ENCODE measurements around the gene KLHL5.

KLHL5 gene

DNA sequence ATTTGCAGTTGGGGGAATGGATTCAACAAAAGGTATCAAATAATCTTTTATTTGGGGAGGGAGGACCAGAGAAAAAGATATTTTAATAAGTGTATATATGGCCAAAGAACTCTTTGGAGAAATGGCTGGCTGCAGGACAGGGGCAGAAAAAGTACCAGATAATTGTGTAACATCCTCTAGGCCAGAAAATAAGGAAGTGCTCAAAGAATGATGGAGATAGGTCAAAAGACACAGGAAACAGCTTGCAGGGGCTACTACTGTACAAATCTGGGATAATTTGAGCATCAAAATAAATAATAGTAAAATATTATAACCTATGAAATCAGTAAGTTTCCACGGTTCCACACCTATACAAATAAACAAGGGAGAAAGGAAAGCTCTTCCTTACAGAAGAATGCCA lies 34.8 kb downstream of the KLHL5 start:
- DNase-seq (ENCODE audit: low spot score): no peak
- TF ChIP-seq, protein P1, sequence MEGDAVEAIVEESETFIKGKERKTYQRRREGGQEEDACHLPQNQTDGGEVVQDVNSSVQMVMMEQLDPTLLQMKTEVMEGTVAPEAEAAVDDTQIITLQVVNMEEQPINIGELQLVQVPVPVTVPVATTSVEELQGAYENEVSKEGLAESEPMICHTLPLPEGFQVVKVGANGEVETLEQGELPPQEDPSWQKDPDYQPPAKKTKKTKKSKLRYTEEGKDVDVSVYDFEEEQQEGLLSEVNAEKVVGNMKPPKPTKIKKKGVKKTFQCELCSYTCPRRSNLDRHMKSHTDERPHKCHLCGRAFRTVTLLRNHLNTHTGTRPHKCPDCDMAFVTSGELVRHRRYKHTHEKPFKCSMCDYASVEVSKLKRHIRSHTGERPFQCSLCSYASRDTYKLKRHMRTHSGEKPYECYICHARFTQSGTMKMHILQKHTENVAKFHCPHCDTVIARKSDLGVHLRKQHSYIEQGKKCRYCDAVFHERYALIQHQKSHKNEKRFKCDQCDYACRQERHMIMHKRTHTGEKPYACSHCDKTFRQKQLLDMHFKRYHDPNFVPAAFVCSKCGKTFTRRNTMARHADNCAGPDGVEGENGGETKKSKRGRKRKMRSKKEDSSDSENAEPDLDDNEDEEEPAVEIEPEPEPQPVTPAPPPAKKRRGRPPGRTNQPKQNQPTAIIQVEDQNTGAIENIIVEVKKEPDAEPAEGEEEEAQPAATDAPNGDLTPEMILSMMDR (IDR thresholded peaks at IDR 0.05; ENCODE audit: extremely low read depth, missing control alignments): no peak

DNA sequence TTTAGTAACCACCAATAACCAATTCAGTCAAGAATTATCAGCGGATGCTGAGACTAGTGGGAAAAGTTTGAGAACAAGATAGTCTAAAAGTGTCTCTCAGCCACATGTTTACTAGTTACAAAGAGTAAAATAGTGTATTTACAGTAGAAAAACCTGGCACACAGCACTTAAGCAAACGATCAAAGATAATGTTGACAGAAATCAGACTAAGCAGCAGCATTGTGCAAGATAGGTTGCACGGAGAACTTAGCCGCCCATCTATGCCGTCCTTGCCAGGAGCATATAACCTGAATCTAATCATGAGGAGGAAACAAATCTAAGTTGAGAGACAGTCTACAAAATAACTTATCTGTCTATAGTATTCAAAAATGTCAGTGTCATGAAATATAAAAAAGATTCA lies 35.3 kb downstream of the KLHL5 start:
- DNase-seq (ENCODE audit: low spot score): no peak
- TF ChIP-seq, protein P1 (IDR thresholded peaks at IDR 0.05; ENCODE audit: extremely low read depth, missing control alignments): no peak

DNA sequence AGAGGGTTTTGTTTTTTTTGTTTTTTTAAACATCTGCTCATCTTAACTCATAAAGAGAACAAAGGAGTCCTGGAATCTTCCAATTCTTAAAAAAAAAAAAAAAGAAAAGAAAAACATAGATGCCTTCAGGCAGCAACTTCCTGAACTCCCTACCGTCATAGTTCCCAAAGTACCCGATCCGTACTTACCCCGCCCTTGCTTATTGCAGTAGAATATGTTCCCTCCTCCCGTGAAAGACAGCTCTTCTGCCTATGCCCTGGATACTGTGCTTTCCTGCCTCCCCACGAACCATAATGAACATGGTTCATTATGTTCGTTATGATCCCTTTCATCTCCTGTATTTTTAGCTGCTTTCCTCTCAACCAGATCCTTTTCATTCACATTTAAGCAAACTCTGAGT lies 40.3 kb downstream of the KLHL5 start:
- TF ChIP-seq, protein P1 (IDR thresholded peaks at IDR 0.05; ENCODE audit: extremely low read depth, missing control alignments): no peak
- no peak for DNase-seq (ENCODE audit: low spot score)

DNA sequence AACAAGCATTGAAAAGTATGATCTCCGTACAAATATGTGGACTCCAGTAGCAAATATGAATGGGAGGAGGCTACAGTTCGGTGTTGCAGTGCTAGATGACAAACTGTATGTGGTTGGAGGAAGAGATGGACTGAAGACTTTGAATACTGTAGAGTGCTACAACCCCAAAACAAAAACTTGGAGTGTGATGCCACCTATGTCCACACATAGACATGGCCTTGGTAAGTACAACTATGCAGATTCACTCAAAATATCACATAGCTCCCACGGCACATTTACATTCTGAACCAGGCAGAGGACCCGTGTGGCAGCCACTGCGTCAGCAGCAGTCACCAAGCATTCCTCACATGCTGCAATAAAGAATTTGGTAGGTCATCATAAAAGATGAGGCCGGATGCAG lies 41.3 kb downstream of the KLHL5 start:
- TF ChIP-seq, protein P1 (IDR thresholded peaks at IDR 0.05; ENCODE audit: extremely low read depth, missing control alignments): no peak

DNA sequence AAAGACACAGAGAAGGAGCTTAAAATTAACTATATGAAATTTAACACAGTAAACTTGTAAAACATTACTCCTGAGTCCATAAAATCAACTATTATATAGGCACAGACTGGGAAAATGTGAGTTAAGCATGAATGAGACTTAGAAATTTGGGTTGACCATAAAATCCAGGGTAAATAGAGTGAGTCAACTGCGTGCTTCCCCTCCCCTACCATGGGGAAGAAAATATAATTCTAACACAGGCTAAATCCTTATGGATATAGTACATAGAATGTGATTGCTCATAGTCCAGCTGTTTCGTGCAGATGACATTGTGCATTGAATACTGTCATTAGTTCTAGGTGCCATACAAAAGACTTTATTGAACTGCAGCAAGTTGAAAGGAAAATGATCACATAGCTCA lies 42.2 kb downstream of the KLHL5 start:
- TF ChIP-seq, protein P1 (IDR thresholded peaks at IDR 0.05; ENCODE audit: extremely low read depth, missing control alignments): no peak
- no peak for DNase-seq (ENCODE audit: low spot score)

More for the DNA sequence above, 41.3 kb downstream of the KLHL5 start:
- no peak for DNase-seq (ENCODE audit: low spot score)

DNA sequence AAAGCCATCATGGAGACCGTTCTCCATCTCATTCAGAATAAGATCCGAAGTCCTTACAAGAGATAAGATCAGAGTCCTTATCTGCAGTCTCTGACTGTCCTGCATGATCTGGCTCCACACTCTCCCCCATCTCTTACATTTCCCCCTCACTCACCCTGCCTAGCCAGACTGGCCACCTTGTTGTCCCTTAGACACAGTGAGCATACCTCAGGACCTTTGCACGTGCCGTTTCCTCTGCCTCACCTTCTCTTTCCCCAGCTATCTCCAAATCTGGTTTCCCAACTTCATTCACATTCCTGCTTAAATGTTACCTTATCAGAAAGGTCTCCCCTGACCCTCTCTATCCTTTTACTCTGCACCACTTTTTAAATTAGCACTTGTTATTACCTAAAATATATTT lies 44.0 kb downstream of the KLHL5 start:
- no peak for DNase-seq (ENCODE audit: low spot score)
- TF ChIP-seq, protein P1 (IDR thresholded peaks at IDR 0.05; ENCODE audit: extremely low read depth, missing control alignments): no peak

DNA sequence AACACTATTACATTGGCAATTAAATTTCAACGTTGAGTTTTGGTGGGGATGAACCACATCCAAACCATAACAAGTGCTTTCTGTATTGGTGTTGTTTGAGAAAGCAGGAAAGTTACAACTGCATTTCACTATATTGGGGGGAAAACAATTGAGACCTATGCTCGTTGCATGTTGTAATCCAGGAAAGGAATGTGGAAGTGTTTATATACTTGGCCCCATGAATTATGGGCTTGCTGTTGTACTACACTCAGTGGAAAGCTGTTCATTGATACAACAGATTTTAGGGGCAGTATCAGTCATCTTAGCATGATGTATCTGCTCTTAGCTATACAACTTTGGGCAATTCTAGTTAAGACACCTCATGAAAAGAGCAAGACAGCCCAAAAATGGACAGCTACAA lies 52.4 kb downstream of the KLHL5 start:
- TF ChIP-seq, protein P1 (IDR thresholded peaks at IDR 0.05; ENCODE audit: extremely low read depth, missing control alignments): no peak

More for the DNA sequence above, 52.4 kb downstream of the KLHL5 start:
- DNase-seq (ENCODE audit: low spot score): no peak
